NCI-H1048 (cell line): ENCODE data around the gene CORO1C.

Experiments
- DNase-seq: peaks from one replicate; lab custom pipeline; 2025; lab: John Stamatoyannopoulos, UW

The CORO1C gene

GRCh38 chr12:108615918-108616317, 115.4 kb downstream of the CORO1C start:
- no peak for DNase-seq

DNA sequence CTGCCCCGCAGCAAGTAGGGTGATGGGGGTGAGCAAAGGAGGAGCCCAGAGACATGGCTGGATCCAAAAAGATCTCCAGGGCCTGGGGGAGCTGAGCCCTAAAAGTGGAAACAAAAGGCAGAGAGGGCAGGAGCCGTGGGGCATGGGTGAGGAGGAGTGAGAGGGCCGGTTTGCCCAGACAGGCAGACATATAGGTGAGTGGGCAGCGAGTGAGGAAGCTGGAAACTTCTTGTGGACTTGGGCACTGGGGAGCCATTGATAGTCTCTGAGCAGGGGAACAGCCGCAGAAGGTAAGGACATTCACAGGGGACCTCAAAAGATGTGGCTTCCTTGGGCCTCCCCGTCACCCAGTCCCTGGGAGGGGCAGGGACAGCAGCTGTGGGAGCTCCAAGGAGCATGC, 116.7 kb downstream of the CORO1C start:
- DNase-seq = no peak

DNA sequence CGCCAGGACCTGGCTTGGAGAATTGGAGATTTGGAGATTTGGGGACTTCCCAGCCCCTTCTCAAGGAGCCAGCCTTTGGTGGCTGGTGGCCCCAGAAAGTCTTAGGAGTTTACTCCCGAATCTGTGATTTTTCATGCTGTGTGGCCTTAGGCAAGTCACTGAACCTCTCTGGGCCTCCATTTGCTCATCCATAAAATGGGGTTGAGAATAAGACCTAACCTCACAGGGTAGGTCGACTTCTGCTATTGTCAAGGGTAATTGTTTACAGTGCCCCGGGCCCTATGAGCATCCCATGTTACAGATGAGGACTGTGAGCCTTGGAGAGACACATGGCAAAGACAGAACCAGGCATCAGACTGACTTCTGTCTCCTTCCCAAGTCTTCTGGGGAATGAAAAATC, 117.3 kb downstream of the CORO1C start:
- DNase-seq = no peak

DNA sequence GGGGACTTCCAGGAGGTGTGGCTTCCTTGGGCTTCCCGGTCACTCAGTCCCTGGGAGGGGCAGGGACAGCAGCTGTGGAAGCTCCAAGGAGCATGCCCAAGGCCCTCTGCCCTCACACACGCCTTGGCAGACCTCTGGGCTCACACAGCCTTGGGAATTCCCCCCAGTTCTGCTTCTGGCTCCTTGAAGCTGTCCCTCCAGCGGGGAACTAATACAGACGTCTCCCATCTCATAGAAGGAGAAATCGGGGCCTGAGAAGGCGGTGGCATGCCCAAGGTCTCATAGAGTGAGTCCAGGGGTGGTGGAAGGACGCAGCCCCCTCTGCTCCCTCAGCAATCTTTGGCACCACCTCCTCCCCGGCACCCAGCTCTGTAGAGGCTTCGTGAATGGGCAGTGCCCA, 117.8 kb downstream of the CORO1C start:
- no peak for DNase-seq

GRCh38 chr12:108612788-108613282, 118.5 kb downstream of the CORO1C start:
- no peak for DNase-seq

DNA sequence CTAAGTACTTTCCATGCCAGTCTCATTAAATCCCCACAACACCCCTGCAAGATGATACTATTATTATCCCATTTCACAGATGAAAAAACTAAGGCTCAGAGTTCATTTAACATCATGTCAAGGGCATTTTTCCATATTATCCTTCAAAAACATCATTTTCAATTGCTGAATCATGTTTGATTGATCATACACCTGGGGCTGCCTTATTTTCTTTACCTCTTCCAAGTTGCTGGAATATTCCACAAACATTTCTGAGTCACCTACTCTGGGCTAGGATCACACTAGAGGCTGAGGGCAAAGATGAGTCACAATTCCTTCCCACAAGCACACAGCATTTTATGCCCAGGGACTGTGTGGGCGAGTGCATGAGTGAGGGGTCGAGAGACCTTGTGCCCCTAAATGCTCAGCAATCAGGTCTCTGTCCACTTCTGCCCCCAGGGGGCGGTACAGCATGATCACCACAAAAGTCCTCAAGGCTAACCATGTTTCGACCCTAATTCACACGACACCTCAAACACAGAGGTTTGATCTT, 119.4 kb downstream of the CORO1C start:
- no peak for DNase-seq

DNA sequence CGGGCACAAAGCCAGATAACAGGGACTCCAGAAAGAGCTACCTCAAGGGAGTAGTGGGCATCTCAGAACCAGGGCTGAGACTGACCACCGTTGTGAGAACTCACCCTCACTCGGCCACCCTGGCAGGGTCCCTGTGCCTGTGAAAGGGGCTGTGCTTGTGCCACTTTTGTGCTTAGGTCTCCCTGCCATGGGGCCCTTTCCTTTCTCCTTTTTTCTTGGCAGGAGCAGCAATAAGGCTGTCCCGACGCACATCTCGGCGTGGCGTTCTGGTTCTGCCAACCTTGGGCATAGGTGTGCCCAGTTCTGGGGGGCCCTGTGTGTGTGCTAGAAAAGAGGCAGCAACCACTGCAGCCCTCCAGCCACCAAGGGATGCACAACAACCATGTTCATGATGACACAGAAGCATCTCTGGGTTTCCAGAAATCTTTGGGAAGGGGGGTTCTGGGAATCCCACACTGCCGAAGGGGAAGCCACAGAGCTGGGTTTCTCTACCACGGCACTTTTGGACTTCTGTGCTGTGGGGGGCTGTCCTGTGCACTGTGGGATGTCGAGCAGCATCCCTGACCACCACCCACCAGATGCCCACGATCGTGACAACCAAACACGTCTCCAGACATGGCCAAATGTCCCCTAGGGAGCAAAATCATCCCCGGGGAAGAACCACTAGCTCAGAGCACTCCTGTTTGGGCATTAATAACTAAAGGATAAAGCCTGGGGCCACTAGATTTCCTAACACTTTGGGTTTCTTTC, 120.3 kb downstream of the CORO1C start:
- no peak for DNase-seq

GRCh38 chr12:108610336-108610815, 120.9 kb downstream of the CORO1C start:
- no peak for DNase-seq

DNA sequence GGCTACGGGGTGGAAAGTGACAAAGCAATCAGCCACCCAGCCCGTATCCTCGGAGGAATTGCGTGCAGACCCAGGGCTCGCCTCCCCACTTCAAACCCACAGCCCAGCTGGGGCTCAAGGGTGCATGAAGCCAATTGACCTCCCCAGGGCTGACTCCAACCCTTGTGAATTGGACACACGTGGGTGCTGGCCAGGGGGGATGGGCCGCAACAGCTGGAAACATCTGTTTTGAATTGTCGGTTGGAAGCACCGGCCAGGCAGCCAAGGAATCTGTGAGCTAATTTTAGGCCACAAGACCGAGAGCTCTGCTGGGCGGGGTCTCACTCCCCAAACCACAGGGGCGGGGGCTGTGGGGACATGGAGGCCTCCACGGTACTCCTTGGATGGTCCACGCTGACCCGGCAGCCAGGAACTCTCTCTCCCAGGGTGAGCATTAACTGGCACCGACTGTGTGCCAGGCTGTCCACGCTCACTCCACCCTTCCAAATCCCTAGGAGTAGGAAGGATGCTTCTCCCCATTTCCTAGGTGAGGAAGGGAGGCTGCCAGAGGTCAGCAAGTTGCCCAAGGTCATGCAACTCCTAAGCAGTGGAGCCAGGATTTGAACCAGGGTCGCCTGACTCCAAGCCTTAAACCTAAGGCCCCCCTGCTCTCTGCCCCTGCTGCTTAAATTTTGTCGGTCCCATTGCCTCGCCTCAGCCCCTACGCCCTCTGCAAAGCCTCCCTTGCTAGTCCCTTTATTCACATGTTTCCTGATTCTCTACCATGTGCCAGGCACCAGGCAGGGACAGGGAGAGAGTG, 121.6 kb downstream of the CORO1C start:
- no peak for DNase-seq

GRCh38 chr12:108608616-108609015, 122.7 kb downstream of the CORO1C start:
- no peak for DNase-seq

- DNase-seq = no peak
These were observed 123.2 kb downstream of the CORO1C start for GRCh38 chr12:108607981-108608600.

- DNase-seq = no peak
These were observed 124.8 kb downstream of the CORO1C start for GRCh38 chr12:108606492-108606891.

- DNase-seq = no peak
These were observed 125.5 kb downstream of the CORO1C start for GRCh38 chr12:108605690-108606406.

- DNase-seq = no peak
These were observed 126.2 kb downstream of the CORO1C start for GRCh38 chr12:108605000-108605689.

GRCh38 chr12:108604208-108604941, 126.9 kb downstream of the CORO1C start:
- no peak for DNase-seq

- DNase-seq = no peak
These were observed 127.6 kb downstream of the CORO1C start for GRCh38 chr12:108603743-108604142.

GRCh38 chr12:108602976-108603704, 128.2 kb downstream of the CORO1C start:
- no peak for DNase-seq

DNA sequence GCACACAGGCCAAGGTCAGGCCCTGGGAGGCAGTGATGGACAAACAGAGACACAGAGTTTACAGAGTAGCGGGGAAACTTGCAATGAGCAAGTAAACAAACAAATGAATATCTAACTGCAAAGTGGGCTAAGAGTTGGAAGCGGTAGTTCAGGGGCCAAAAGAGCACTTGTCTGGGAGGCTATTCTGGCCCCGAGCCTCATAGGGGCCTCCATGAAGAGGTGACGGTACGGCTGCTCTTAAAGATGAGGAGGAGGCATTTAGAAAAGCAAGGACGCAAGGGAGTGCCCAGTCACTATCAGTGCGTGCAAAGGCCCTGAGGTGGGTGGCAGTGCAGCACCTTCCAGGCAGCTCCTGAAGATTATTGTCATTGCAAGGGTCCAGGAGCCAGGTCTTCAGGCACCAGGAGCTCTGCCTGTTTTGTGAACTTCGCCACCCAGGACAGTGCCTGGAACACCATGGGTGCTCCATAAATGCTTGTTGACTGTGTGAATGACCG, 129.1 kb downstream of the CORO1C start:
- no peak for DNase-seq

- DNase-seq = no peak
These were observed 130.7 kb downstream of the CORO1C start for GRCh38 chr12:108600702-108601007.
